H9 (cell line): ENCODE measurements around the gene NME2. TPM values are rescaled to one million over a fixed set of nuclear protein-coding genes. Genes with fewer than 3 reads are reported as not detected.

ENCODE experiments used
- DNase-seq: peaks from one replicate; pipeline ENCODE4 v3.0.0-alpha.2; 2017
- H2AFZ ChIP-seq: one replicate; pipeline ENCODE4 v1.6.1; 2013; ENCODE audit warnings: mild to moderate bottlenecking, low read length, control low read depth, moderate library complexity
- H2AK5ac ChIP-seq: 2 replicates; pipeline ENCODE4 v1.6.1; 2013; ENCODE audit warnings: low read length, control low read depth, mixed read lengths; ENCODE audit not compliant: insufficient read length
- H2BK120ac ChIP-seq: one replicate; pipeline ENCODE4 v1.6.1; 2013; ENCODE audit warnings: low read depth, mild to moderate bottlenecking, low read length, control low read depth, inconsistent platforms; ENCODE audit not compliant: poor library complexity, severe bottlenecking
- H2BK12ac ChIP-seq: 2 replicates; pipeline ENCODE4 v1.6.1; 2013; ENCODE audit warnings: low read length, control low read depth, mixed read lengths, low read depth; ENCODE audit not compliant: insufficient read length
- H2BK15ac ChIP-seq: 2 replicates; pipeline ENCODE4 v1.6.1; 2013; ENCODE audit warnings: low read depth, low read length, control low read depth
- H2BK20ac ChIP-seq: one replicate; pipeline ENCODE4 v1.6.1; 2013; ENCODE audit warnings: low read depth, mild to moderate bottlenecking, low read length, control low read depth, inconsistent platforms; ENCODE audit not compliant: poor library complexity, severe bottlenecking
- H2BK5ac ChIP-seq: 2 replicates; pipeline ENCODE4 v1.6.1; 2013; ENCODE audit warnings: low read length, control low read depth, mixed read lengths; ENCODE audit not compliant: insufficient read length
- H3K14ac ChIP-seq: 2 replicates; pipeline ENCODE4 v1.6.1; 2013; ENCODE audit warnings: low read length, control low read depth; ENCODE audit not compliant: insufficient read depth
- H3K18ac ChIP-seq: 2 replicates; pipeline ENCODE4 v1.6.1; 2013; ENCODE audit warnings: low read depth, mild to moderate bottlenecking, mixed read lengths, low read length, control low read depth; ENCODE audit not compliant: insufficient read length
- H3K23ac ChIP-seq: 2 replicates; pipeline ENCODE4 v1.6.1; 2013; ENCODE audit warnings: low read length, control low read depth, mixed read lengths, low read depth; ENCODE audit not compliant: insufficient read length
- H3K23me2 ChIP-seq: 2 replicates; pipeline ENCODE4 v1.6.1; 2013; ENCODE audit warnings: low read depth, mild to moderate bottlenecking, mixed read lengths, low read length, control low read depth; ENCODE audit not compliant: insufficient read length, poor library complexity, severe bottlenecking
- H3K27ac ChIP-seq: 2 replicates; pipeline ENCODE4 v1.5.1; 2013; ENCODE audit warnings: low read length, control low read depth, mixed read lengths, low read depth; ENCODE audit not compliant: insufficient read length
- H3K27me3 ChIP-seq: 2 replicates; pipeline ENCODE4 v1.6.1; 2013; ENCODE audit warnings: low read length, control low read depth, inconsistent platforms; ENCODE audit not compliant: insufficient read depth
- H3K4ac ChIP-seq: 2 replicates; pipeline ENCODE4 v1.6.1; 2013; ENCODE audit warnings: low read depth, mild to moderate bottlenecking, control low read depth, inconsistent platforms, low read length, moderate library complexity
- H3K4me1 ChIP-seq: 2 replicates; pipeline ENCODE4 v1.6.1; 2013; ENCODE audit warnings: low read length, control low read depth, inconsistent platforms; ENCODE audit not compliant: insufficient read depth
- H3K4me2 ChIP-seq: 2 replicates; pipeline ENCODE4 v1.6.1; 2013; ENCODE audit warnings: low read length, control low read depth, mixed read lengths; ENCODE audit not compliant: insufficient read length, insufficient read depth
- H3K56ac ChIP-seq: 2 replicates; pipeline ENCODE4 v1.6.1; 2013; ENCODE audit warnings: low read depth, mild to moderate bottlenecking, mixed read lengths, low read length, control low read depth; ENCODE audit not compliant: insufficient read length
- H3K79me1 ChIP-seq: 2 replicates; pipeline ENCODE4 v1.6.1; 2013; ENCODE audit warnings: low read depth, mild to moderate bottlenecking, moderate library complexity, low read length, control low read depth, inconsistent platforms; ENCODE audit not compliant: insufficient read depth, poor library complexity, severe bottlenecking
- H3K79me2 ChIP-seq: 2 replicates; pipeline ENCODE4 v1.6.1; 2013; ENCODE audit warnings: low read length, control low read depth, inconsistent platforms; ENCODE audit not compliant: insufficient read depth
- H3K9ac ChIP-seq: 2 replicates; pipeline ENCODE4 v1.6.1; 2013; ENCODE audit warnings: low read length, control low read depth, mixed read lengths; ENCODE audit not compliant: insufficient read length; ENCODE audit errors: extremely low read depth
- H3K9me3 ChIP-seq: one replicate; pipeline ENCODE4 v1.6.1; 2013; ENCODE audit warnings: low read depth, low read length, inconsistent platforms; ENCODE audit not compliant: control insufficient read depth
- H3T11ph ChIP-seq: one replicate; pipeline ENCODE4 v1.6.1; 2013; ENCODE audit warnings: mild to moderate bottlenecking, low read length, control low read depth, inconsistent platforms
- H4K20me1 ChIP-seq: one replicate; pipeline ENCODE4 v1.6.1; 2013; ENCODE audit not compliant: control insufficient read depth, insufficient read length, insufficient read depth
- H4K5ac ChIP-seq: 2 replicates; pipeline ENCODE4 v1.6.1; 2013; ENCODE audit warnings: low read depth, mild to moderate bottlenecking, mixed read lengths, low read length, control low read depth; ENCODE audit not compliant: insufficient read length
- H4K8ac ChIP-seq: replicated peaks from 2 replicates; pipeline ENCODE4 v1.6.1; 2013; ENCODE audit warnings: low read length, control low read depth, mixed read lengths, low read depth; ENCODE audit not compliant: insufficient read length
- H4K91ac ChIP-seq: 2 replicates; pipeline ENCODE4 v1.6.1; 2013; ENCODE audit warnings: low read depth, mild to moderate bottlenecking, moderate library complexity, mixed read lengths, low read length, control low read depth; ENCODE audit not compliant: insufficient read length
- H3K27ac Mint-ChIP-seq, 3 experiments: 2 replicates in 2 of 3; 3 replicates in 1 of 3; pipeline ENCODE4 v1.8.0; 2020 to 2021; ENCODE audit warnings: mixed read lengths in 3 of 3, mild to moderate bottlenecking in 1 of 3, moderate library complexity in 1 of 3
- H3K27me3 Mint-ChIP-seq: 2 replicates; pipeline ENCODE4 v1.8.0; 2021; ENCODE audit warnings: low read depth, mild to moderate bottlenecking, moderate library complexity, mixed read lengths
- H3K36me3 Mint-ChIP-seq, 3 experiments: 2 replicates in 2 of 3; 3 replicates in 1 of 3; pipeline ENCODE4 v1.8.0; 2020 to 2021; ENCODE audit warnings: low read depth in 3 of 3, mixed read lengths in 3 of 3; ENCODE audit not compliant: insufficient read depth in 1 of 3
- H3K4me1 Mint-ChIP-seq, 2 experiments: 2 replicates each; pipeline ENCODE4 v1.8.0; 2020; ENCODE audit warnings: mixed read lengths in 2 of 2
- H3K4me3 Mint-ChIP-seq, 2 experiments: 2 replicates in 1 of 2; 3 replicates in 1 of 2; pipeline ENCODE4 v1.8.0; 2020 to 2021; ENCODE audit warnings: mild to moderate bottlenecking in 2 of 2, mixed read lengths in 2 of 2, moderate library complexity in 1 of 2
- H3K9me3 Mint-ChIP-seq, 2 experiments: 2 replicates in 1 of 2; 3 replicates in 1 of 2; pipeline ENCODE4 v1.8.0; 2020; ENCODE audit warnings: mild to moderate bottlenecking in 2 of 2, mixed read lengths in 2 of 2, moderate library complexity in 1 of 2
- total RNA-seq: library from RNA; stranded (reverse); gene quantifications from 2 replicates; pipeline ENCODE4 v1.2.1, GENCODE V29; 2021
- TF ChIP-seq, protein P1 (sequence below): fragments of 200-600 bp; sonication (generic); conservative IDR thresholded peaks from 3 replicates; pipeline ENCODE4 v1.8.0; 2021; ENCODE audit warnings: antibody characterized with exemption, mild to moderate bottlenecking

Gene NME2
- total RNA-seq, 1 experiment from 2014 or later: 819 TPM

GRCh38 chr17:51189162-51189561 lies 23.0 kb downstream of the NME2 start:
- Histone ChIP-seq H4K91ac (no peak overlapping the region), H3K9ac (no peak overlapping the region), H2AFZ (no peak overlapping the region), H3K14ac (no peak overlapping the region), H2BK15ac (no peak overlapping the region), H4K8ac (no peak overlapping the region), H2BK120ac (no peak overlapping the region), H2BK5ac (no peak overlapping the region), H3K4ac (no peak overlapping the region), H3K18ac (no peak overlapping the region), H4K20me1 (no peaks in the 10 kb centered on the region), H3K79me2 (no peaks in the 10 kb centered on the region), H3K56ac (no peak overlapping the region), H3K4me1 (no peaks in the 10 kb centered on the region), H3K23me2 (no peaks in the 10 kb centered on the region), H2BK20ac (no peak overlapping the region), H3K27me3 (no peaks in the 10 kb centered on the region), H3K23ac (no peak overlapping the region), H3K4me2 (no peak overlapping the region), H3K27ac (no peak overlapping the region), H2BK12ac (no peak overlapping the region), H3K9me3 (no peaks in the 10 kb centered on the region), H2AK5ac (no peak overlapping the region), H4K5ac (no peak overlapping the region), H3T11ph (no peak overlapping the region), H3K79me1 (no peaks in the 10 kb centered on the region)
- TF ChIP-seq, protein P1, sequence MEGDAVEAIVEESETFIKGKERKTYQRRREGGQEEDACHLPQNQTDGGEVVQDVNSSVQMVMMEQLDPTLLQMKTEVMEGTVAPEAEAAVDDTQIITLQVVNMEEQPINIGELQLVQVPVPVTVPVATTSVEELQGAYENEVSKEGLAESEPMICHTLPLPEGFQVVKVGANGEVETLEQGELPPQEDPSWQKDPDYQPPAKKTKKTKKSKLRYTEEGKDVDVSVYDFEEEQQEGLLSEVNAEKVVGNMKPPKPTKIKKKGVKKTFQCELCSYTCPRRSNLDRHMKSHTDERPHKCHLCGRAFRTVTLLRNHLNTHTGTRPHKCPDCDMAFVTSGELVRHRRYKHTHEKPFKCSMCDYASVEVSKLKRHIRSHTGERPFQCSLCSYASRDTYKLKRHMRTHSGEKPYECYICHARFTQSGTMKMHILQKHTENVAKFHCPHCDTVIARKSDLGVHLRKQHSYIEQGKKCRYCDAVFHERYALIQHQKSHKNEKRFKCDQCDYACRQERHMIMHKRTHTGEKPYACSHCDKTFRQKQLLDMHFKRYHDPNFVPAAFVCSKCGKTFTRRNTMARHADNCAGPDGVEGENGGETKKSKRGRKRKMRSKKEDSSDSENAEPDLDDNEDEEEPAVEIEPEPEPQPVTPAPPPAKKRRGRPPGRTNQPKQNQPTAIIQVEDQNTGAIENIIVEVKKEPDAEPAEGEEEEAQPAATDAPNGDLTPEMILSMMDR: no peak
- H3K27ac Mint-ChIP-seq: no peak overlapping the region
- no peak for DNase-seq
- no peaks in the 10 kb centered on the region for H3K4me1 Mint-ChIP-seq
- H3K27me3 Mint-ChIP-seq: no peaks in the 10 kb centered on the region
- H3K36me3 Mint-ChIP-seq: peaks cover 20 to 78% (median 73%) of the 10 kb centered on the region in 3 experiments; a peak in 6 of 7 replicates
- H3K9me3 Mint-ChIP-seq: no peaks in the 10 kb centered on the region
- H3K4me3 Mint-ChIP-seq: no peak overlapping the region
